Measurements from ENCODE around the gene CADM3.
A peak's percentile ranks its signal among the peaks of the same experiment; 100 is the strongest.

Gene CADM3

DNA sequence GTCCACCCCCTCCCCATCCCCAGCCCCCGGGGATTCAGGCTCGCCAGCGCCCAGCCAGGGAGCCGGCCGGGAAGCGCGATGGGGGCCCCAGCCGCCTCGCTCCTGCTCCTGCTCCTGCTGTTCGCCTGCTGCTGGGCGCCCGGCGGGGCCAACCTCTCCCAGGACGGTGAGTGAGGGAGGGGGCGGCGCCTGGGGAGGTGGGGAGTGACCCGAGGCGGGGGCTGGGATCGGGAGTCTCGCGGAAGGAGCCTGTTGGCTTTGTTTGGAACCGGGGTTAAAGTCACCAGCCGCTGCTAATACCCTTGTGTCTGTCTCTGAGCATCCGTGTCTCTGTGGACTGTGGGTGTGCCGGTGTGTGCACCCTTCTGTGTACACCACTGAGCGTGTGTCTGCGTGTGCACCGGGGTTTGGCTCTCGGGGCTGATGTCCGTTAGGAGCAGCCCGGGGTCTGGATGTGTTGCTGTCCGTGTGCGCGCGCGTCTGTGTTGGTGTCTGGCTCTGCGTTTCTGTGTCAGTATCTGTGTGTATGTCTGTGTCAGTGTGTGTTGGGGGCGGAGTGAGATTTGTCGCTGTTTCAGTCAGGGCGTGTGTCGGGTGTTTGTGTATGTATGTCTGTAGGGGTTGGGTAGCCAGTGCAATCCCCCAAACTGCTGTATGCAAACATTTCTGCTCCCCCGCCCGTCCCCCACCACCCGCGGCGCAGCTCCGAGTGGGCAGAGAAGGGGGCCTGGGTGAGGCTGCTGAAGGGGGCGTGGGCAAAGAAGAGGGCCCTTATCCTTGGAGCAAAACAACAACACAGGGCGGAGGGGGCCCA is 480 bp downstream of the CADM3 start:
- Histone ChIP-seq H3K9ac (no peak overlapping the region), H3K4me3 (ENCODE audit: low read depth, low read length) (no peak overlapping the region), H2AFZ (peak overlapping the region; percentile 42), H3K4me1 (no peaks in the 10 kb centered on the region), H3K27me3 (ENCODE audit: control insufficient read depth, insufficient read depth, low read length) (peaks cover 5% of the 10 kb centered on the region), H3K9me3 (ENCODE audit: control insufficient read depth, low read length) (no peaks in the 10 kb centered on the region), H3K79me2 (no peaks in the 10 kb centered on the region), H3K36me3 (ENCODE audit: control insufficient read depth, insufficient read depth, low read length) (no peaks in the 10 kb centered on the region), H3K4me2 (ENCODE audit: low read length) (no peak overlapping the region), H3K27ac (no peak overlapping the region)
- no peak for TF ChIP-seq CTCF (IDR thresholded peaks at IDR 0.05)

- Histone ChIP-seq H3K9ac (no peak overlapping the region), H3K4me3 (ENCODE audit: low read depth, low read length) (no peak overlapping the region), H3K9me3 (ENCODE audit: control insufficient read depth, low read length) (no peaks in the 10 kb centered on the region), H3K79me2 (no peaks in the 10 kb centered on the region), H3K27me3 (ENCODE audit: control insufficient read depth, insufficient read depth, low read length) (peaks cover 5% of the 10 kb centered on the region), H3K4me2 (ENCODE audit: low read length) (no peak overlapping the region), H3K27ac (no peak overlapping the region), H3K4me1 (no peaks in the 10 kb centered on the region), H2AFZ (no peak overlapping the region), H3K36me3 (ENCODE audit: control insufficient read depth, insufficient read depth, low read length) (no peaks in the 10 kb centered on the region)
- TF ChIP-seq CTCF (IDR thresholded peaks at IDR 0.05) = no peak
Measured at GRCh38 chr1:159172614-159173291, 1.3 kb downstream of the CADM3 start.

DNA sequence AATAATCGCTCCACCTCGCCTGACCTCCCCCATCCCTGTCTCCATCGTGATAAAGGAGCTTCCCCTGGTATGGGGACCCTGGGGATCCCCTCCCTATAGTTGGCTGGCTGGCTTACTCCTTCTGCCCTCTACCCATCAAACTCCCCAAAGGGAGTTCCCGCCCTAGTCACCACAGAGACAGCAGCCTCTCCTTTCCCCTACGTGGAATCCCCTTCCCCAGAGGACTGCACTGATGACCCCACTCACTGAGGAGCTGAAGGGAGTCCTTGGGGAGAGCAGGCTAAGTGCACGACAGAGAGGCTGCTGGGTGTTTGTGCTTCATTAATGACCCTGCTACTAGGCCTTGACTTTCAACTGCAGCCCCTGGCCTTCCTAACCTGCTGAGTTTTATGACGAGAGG is 1.9 kb downstream of the CADM3 start:
- no peak overlapping the region for H3K4me2 ChIP-seq (ENCODE audit: low read length)
- no peaks in the 10 kb centered on the region for H3K9me3 ChIP-seq (ENCODE audit: control insufficient read depth, low read length)
- no peaks in the 10 kb centered on the region for H3K79me2 ChIP-seq
- no peaks in the 10 kb centered on the region for H3K36me3 ChIP-seq (ENCODE audit: control insufficient read depth, insufficient read depth, low read length)
- no peak overlapping the region for H3K4me3 ChIP-seq (ENCODE audit: low read depth, low read length)
- H2AFZ ChIP-seq = no peak overlapping the region
- TF ChIP-seq CTCF (IDR thresholded peaks at IDR 0.05) = no peak
- H3K27ac ChIP-seq = no peak overlapping the region
- no peaks in the 10 kb centered on the region for H3K4me1 ChIP-seq
- H3K27me3 ChIP-seq (ENCODE audit: control insufficient read depth, insufficient read depth, low read length) = peaks cover 5% of the 10 kb centered on the region
- H3K9ac ChIP-seq = no peak overlapping the region

GRCh38 chr1:159175571-159175970 is 4.2 kb downstream of the CADM3 start:
- Histone ChIP-seq H3K27me3 (ENCODE audit: control insufficient read depth, insufficient read depth, low read length) (peaks cover 5% of the 10 kb centered on the region), H3K4me3 (ENCODE audit: low read depth, low read length) (no peak overlapping the region), H3K4me1 (no peaks in the 10 kb centered on the region), H3K27ac (no peak overlapping the region), H2AFZ (no peak overlapping the region), H3K36me3 (ENCODE audit: control insufficient read depth, insufficient read depth, low read length) (no peaks in the 10 kb centered on the region), H3K9ac (no peak overlapping the region), H3K4me2 (ENCODE audit: low read length) (no peak overlapping the region), H3K79me2 (no peaks in the 10 kb centered on the region), H3K9me3 (ENCODE audit: control insufficient read depth, low read length) (no peaks in the 10 kb centered on the region)
- TF ChIP-seq CTCF (IDR thresholded peaks at IDR 0.05) = no peak

Measured in parathyroid adenoma (tissue), 2 donors.